Liver (tissue), 9 donors: ENCODE results near the gene GHR. TPM values are rescaled to one million over a fixed set of nuclear protein-coding genes. Genes with fewer than 3 reads are reported as not detected.

Source experiments
- DNase-seq: peaks from one replicate; pipeline ENCODE4 v3.0.0-alpha.2; 2017; ENCODE audit warnings: low spot score
- H3K27ac ChIP-seq, 2 donors: one replicate each; pipeline ENCODE4 v1.7.0; 2013; ENCODE audit warnings: inconsistent platforms in 2 of 2, low read length in 2 of 2, control low read depth in 1 of 2, low read depth in 1 of 2, mild to moderate bottlenecking in 1 of 2
- H3K27me3 ChIP-seq, 4 donors: one replicate each; pipeline versions ENCODE4 v1.6.1 to v1.7.0; 2013; ENCODE audit warnings: low read length in 3 of 4, inconsistent platforms in 1 of 4, mild to moderate bottlenecking in 1 of 4, moderate library complexity in 1 of 4; ENCODE audit not compliant: control insufficient read depth in 4 of 4, insufficient read depth in 4 of 4
- H3K36me3 ChIP-seq, 4 donors: one replicate each; pipeline versions ENCODE4 v1.6.1 to v1.7.0; 2013; ENCODE audit warnings: low read length in 3 of 4, mild to moderate bottlenecking in 3 of 4, low read depth in 1 of 4, moderate library complexity in 1 of 4; ENCODE audit not compliant: control insufficient read depth in 4 of 4, insufficient read depth in 3 of 4
- H3K4me1 ChIP-seq, 4 donors: one replicate each; pipeline versions ENCODE4 v1.6.1 to v1.7.0; 2013; ENCODE audit warnings: low read length in 3 of 4, mild to moderate bottlenecking in 3 of 4, moderate library complexity in 1 of 4; ENCODE audit not compliant: control insufficient read depth in 4 of 4, insufficient read depth in 4 of 4
- H3K4me3 ChIP-seq, 3 donors: one replicate each; pipeline versions ENCODE4 v1.6.1 to v1.7.0; 2013; ENCODE audit warnings: low read length in 3 of 3, control low read depth in 1 of 3, low read depth in 1 of 3, mild to moderate bottlenecking in 1 of 3
- H3K9ac ChIP-seq, 2 donors: one replicate each; pipeline ENCODE4 v1.7.0; 2013; ENCODE audit warnings: low read length in 2 of 2, mild to moderate bottlenecking in 2 of 2, moderate library complexity in 2 of 2, control low read depth in 1 of 2, low read depth in 1 of 2
- H3K9me3 ChIP-seq, 4 donors: one replicate each; pipeline versions ENCODE4 v1.6.1 to v1.7.0; 2013; ENCODE audit warnings: low read length in 3 of 4; ENCODE audit not compliant: control insufficient read depth in 4 of 4
- EGR1 ChIP-seq, 2 donors: IDR thresholded peaks; 2 replicates each; pipeline ENCODE4 v1.6.1; 2016 to 2018; ENCODE audit warnings: antibody characterized with exemption in 2 of 2, low read depth in 2 of 2
- FOXA1 ChIP-seq: IDR thresholded peaks from 2 replicates; pipeline ENCODE4 v1.6.1; 2016; ENCODE audit warnings: antibody characterized with exemption
- FOXA2 ChIP-seq: IDR thresholded peaks from 2 replicates; pipeline ENCODE4 v1.6.1; 2016; ENCODE audit warnings: antibody characterized with exemption
- GABPA ChIP-seq, 2 donors: IDR thresholded peaks in 1 of 2; conservative IDR thresholded peaks in 1 of 2; 2 replicates each; pipeline ENCODE4 v1.6.1; 2016; ENCODE audit warnings: antibody characterized with exemption in 2 of 2, mild to moderate bottlenecking in 1 of 2, moderate library complexity in 1 of 2
- HNF4A ChIP-seq, 2 donors: conservative IDR thresholded peaks; 2 replicates each; pipeline ENCODE4 v1.6.1; 2016; ENCODE audit warnings: antibody characterized with exemption in 2 of 2, mild to moderate bottlenecking in 2 of 2
- HNF4G ChIP-seq: IDR thresholded peaks from 2 replicates; pipeline ENCODE4 v1.6.1; 2016; ENCODE audit warnings: antibody characterized with exemption
- JUND ChIP-seq, 2 donors: IDR thresholded peaks; 2 replicates each; pipeline ENCODE4 v1.6.1; 2016; ENCODE audit warnings: antibody characterized with exemption in 2 of 2
- NR2F2 ChIP-seq: IDR thresholded peaks from 2 replicates; pipeline ENCODE4 v1.6.1; 2016; ENCODE audit warnings: antibody characterized with exemption
- RAD21 ChIP-seq, 2 donors: IDR thresholded peaks; 2 replicates each; pipeline ENCODE4 v1.6.1; 2016; ENCODE audit warnings: antibody characterized with exemption in 2 of 2, mild to moderate bottlenecking in 2 of 2
- RXRA ChIP-seq, 2 donors: IDR thresholded peaks; 2 replicates each; pipeline ENCODE4 v1.6.1; 2017 to 2018; ENCODE audit warnings: antibody characterized with exemption in 2 of 2, mild to moderate bottlenecking in 1 of 2
- SP1 ChIP-seq: IDR thresholded peaks from 2 replicates; pipeline ENCODE4 v1.6.1; 2018; ENCODE audit warnings: antibody characterized with exemption, mild to moderate bottlenecking
- TAF1 ChIP-seq: conservative IDR thresholded peaks from 2 replicates; pipeline ENCODE4 v1.6.1; 2016; ENCODE audit warnings: antibody characterized with exemption, mild to moderate bottlenecking
- YY1 ChIP-seq: IDR thresholded peaks from 2 replicates; pipeline ENCODE4 v1.6.1; 2016; ENCODE audit warnings: antibody characterized with exemption, mild to moderate bottlenecking
- WGBS: extraction: QIAGEN DNeasy Blood & Tissue Kit; methylation state at CpG from one replicate; pipeline ENCODE4 v1.1.7; 2013; 5-methylcytosine and 5-hydroxymethylcytosine counted together
- polyA plus RNA-seq, 2 donors: library from polyadenylated mRNA; stranded (reverse) in 1 of 2; unstranded in 1 of 2; fragments of 200-250 nt in 1 of 2; fragments of >200 nt in 1 of 2; fragmentation: Nextera tagmentation in 1 of 2; extraction: Ambion mirVana in 1 of 2; gene quantifications; one replicate each; pipeline versions ENCODE4 v1.2.1 to v1.2.3, GENCODE V29; 2013 to 2015
- total RNA-seq, 2 donors: library from RNA; depleted of rRNA; stranded (reverse); fragments of >200 nt; gene quantifications; one replicate each; pipeline ENCODE4 v1.2.3, GENCODE V29; 2014
- TF ChIP-seq, protein P1 (sequence below): IDR thresholded peaks from 2 replicates; pipeline ENCODE4 v1.6.1; 2016; ENCODE audit warnings: antibody characterized with exemption
- TF ChIP-seq, protein P2 (sequence below): IDR thresholded peaks from 2 replicates; pipeline ENCODE4 v1.6.1; 2016; ENCODE audit warnings: antibody characterized with exemption
- TF ChIP-seq, protein P3 (sequence below): fragments of 150-350 bp; IDR thresholded peaks from 2 replicates; pipeline ENCODE4 v1.5.1; 2017; ENCODE audit warnings: improper control_type of control experiment, low read depth, low read length; ENCODE audit not compliant: missing input control
- TF ChIP-seq, protein P4 (sequence below): IDR thresholded peaks from 2 replicates; pipeline ENCODE4 v1.6.1; 2016; ENCODE audit warnings: antibody characterized with exemption
- TF ChIP-seq, protein P5 (sequence below): IDR thresholded peaks from 2 replicates; pipeline ENCODE4 v1.6.1; 2016; ENCODE audit warnings: antibody characterized with exemption, mild to moderate bottlenecking
- donor health status: healthy.
- donor health status: healthy.
- donor health status: healthy.
- donor health status: healthy.
- donor health status: healthy.

The GHR gene
- total and polyA plus RNA-seq, 4 donors: 6.6 to 104 (median 20.9) TPM

DNA sequence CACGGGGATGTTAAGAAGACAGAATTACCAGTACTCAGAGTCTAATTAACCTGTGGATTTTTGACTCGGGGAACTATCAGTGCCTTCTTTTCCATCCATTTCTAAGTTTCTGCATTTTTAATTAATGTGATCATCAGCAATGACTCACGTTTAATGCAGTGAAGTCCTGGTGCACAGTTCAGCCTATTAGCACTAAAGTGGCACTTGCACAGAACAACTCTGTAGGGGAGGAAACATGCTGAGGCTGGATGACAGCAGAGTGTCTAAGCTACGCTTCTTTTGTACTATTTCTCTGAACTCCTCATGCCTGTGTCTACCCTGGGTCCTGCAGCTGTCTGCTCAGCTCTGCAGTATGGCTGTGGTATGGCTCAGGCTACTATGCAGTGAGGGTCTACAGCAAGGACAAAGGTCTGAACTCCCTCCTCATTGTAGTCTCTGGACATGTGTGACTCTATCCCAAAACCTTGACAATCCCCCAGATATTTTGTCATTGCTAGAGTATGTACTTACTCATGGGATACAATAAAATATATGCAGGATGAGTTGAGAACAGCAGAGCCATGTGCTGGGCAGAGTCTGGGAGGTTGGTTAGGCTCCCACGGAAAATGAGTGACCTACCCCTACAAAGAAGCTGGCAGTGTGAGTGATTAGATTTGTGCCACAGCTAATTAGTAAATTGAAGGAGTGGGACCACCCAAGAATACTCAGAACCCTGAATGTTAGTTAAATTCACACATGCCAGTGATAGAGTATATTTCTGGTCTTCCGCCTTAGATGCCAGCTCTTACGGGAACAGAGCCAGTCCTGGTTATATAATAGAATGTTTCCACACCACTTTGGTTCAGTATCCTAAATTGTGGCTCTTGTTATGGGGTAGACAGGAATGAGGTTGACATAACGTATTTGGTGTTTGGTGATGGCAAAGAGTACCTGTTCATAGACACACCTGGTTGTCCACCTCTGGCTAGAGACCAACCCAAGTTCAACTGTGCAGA is 148.0 kb downstream of the GHR start:
- H3K27ac ChIP-seq: peak overlapping the region; percentile 37 to 43
- H3K4me1 ChIP-seq: peaks cover 9 to 75% (median 68%) of the 10 kb centered on the region in 4 donors
- H3K9me3 ChIP-seq: no peaks in the 10 kb centered on the region
- DNase-seq: no peak
- TF ChIP-seq SP1 (no peak), YY1 (no peak), HNF4A (conservative IDR thresholded peaks at IDR 0.05) (peak in 1 of 2 donors; percentile 5)
- 60% methylated on average over 8 of the region's 8 CpGs for WGBS
- no peak overlapping the region for H3K9ac ChIP-seq
- no peak overlapping the region for H3K4me3 ChIP-seq
- no peaks in the 10 kb centered on the region for H3K27me3 ChIP-seq
- peaks cover 0 to 2% (median under 1%) of the 10 kb centered on the region in 4 donors for H3K36me3 ChIP-seq

DNA sequence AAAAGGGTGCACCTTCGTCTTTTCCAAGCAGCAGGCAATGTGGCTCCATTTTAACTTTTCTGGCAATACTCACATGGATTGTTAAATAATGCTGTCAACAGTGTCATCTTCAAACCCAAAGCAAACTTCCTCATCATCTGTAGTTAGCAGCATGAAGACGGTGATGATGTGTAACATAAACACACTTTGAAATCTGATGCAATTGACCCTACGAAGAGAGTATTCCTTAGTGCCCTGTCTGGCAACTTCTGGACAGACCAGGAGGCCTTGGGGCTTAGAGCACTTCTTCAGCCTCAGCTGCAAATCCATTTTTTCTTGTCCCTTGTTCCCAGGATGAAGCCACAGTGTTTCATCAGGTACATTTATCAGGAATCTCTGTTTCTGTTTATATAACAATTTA is 149.1 kb downstream of the GHR start:
- Histone ChIP-seq H3K4me3 (no peak overlapping the region), H3K4me1 (peaks cover 9 to 68% (median 62%) of the 10 kb centered on the region in 4 donors), H3K36me3 (peaks cover 0 to 2% (median 0%) of the 10 kb centered on the region in 4 donors), H3K9ac (no peak overlapping the region), H3K9me3 (no peaks in the 10 kb centered on the region), H3K27me3 (no peaks in the 10 kb centered on the region), H3K27ac (peak overlapping the region; percentile 65 to 73)
- DNase-seq: no peak
- no peak for TF ChIP-seq HNF4A (conservative IDR thresholded peaks at IDR 0.05)
- 62% methylated on average over 3 of the region's 3 CpGs for WGBS

DNA sequence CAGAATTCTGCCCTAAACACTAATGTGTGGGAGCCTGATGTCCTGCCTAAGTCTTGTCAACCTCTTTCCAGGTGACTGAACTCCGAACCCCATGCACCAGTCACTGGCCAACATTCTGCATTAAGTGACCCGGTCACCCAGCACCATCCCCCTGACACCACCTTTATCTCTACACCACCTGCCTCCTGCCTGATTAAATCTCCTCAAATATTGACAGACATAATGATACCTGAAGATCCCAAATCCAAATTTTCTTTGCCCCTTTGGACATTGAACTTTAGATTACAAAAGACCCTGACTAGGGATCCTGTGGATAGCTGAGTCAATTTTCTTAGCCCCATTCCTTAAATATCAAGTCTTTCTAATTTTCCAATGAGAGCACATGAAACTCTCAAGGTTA is 150.1 kb downstream of the GHR start:
- H3K27ac ChIP-seq: peak overlapping the region; percentile 65 to 73

More for the DNA sequence above, 150.1 kb downstream of the GHR start:
- no peaks in the 10 kb centered on the region for H3K9me3 ChIP-seq
- peaks cover 7 to 67% (median 54%) of the 10 kb centered on the region in 4 donors for H3K4me1 ChIP-seq
- no peaks in the 10 kb centered on the region for H3K27me3 ChIP-seq
- peaks cover 0 to 2% (median 0%) of the 10 kb centered on the region in 4 donors for H3K36me3 ChIP-seq
- WGBS: 33% methylated on average over 2 of the region's 2 CpGs
- no peak overlapping the region for H3K4me3 ChIP-seq
- H3K9ac ChIP-seq: no peak overlapping the region
- no peak for DNase-seq
- peak; percentile 26 for TF ChIP-seq NR2F2
- TF ChIP-seq SP1: peak; percentile 72
- TF ChIP-seq FOXA1: peak; percentile 45
- TF ChIP-seq HNF4G: peak; percentile 70
- peak in 1 of 2 donors; percentile 34 for TF ChIP-seq EGR1 (IDR thresholded peaks at IDR 0.05; ENCODE audit: low read depth in 2 of 2)
- TF ChIP-seq, protein P1, sequence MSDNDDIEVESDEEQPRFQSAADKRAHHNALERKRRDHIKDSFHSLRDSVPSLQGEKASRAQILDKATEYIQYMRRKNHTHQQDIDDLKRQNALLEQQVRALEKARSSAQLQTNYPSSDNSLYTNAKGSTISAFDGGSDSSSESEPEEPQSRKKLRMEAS: no peak
- TF ChIP-seq, protein P2, sequence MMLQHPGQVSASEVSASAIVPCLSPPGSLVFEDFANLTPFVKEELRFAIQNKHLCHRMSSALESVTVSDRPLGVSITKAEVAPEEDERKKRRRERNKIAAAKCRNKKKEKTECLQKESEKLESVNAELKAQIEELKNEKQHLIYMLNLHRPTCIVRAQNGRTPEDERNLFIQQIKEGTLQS: no peak
- TF ChIP-seq RXRA (IDR thresholded peaks at IDR 0.05): peak; percentile 97
- TF ChIP-seq JUND (IDR thresholded peaks at IDR 0.05): peak in 1 of 2 donors; percentile 77
- TF ChIP-seq, protein P3, sequence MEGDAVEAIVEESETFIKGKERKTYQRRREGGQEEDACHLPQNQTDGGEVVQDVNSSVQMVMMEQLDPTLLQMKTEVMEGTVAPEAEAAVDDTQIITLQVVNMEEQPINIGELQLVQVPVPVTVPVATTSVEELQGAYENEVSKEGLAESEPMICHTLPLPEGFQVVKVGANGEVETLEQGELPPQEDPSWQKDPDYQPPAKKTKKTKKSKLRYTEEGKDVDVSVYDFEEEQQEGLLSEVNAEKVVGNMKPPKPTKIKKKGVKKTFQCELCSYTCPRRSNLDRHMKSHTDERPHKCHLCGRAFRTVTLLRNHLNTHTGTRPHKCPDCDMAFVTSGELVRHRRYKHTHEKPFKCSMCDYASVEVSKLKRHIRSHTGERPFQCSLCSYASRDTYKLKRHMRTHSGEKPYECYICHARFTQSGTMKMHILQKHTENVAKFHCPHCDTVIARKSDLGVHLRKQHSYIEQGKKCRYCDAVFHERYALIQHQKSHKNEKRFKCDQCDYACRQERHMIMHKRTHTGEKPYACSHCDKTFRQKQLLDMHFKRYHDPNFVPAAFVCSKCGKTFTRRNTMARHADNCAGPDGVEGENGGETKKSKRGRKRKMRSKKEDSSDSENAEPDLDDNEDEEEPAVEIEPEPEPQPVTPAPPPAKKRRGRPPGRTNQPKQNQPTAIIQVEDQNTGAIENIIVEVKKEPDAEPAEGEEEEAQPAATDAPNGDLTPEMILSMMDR: no peak
- TF ChIP-seq YY1: peak; percentile 18
- peak; percentile 48 to 49 for TF ChIP-seq RAD21 (IDR thresholded peaks at IDR 0.05)
- TF ChIP-seq FOXA2: peak; percentile 60
- TF ChIP-seq HNF4A (conservative IDR thresholded peaks at IDR 0.05): peak; percentile 91 to 92
- TF ChIP-seq, protein P4, sequence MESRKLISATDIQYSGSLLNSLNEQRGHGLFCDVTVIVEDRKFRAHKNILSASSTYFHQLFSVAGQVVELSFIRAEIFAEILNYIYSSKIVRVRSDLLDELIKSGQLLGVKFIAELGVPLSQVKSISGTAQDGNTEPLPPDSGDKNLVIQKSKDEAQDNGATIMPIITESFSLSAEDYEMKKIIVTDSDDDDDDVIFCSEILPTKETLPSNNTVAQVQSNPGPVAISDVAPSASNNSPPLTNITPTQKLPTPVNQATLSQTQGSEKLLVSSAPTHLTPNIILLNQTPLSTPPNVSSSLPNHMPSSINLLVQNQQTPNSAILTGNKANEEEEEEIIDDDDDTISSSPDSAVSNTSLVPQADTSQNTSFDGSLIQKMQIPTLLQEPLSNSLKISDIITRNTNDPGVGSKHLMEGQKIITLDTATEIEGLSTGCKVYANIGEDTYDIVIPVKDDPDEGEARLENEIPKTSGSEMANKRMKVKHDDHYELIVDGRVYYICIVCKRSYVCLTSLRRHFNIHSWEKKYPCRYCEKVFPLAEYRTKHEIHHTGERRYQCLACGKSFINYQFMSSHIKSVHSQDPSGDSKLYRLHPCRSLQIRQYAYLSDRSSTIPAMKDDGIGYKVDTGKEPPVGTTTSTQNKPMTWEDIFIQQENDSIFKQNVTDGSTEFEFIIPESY: peak; percentile 72
- TF ChIP-seq GABPA (IDR thresholded peaks at IDR 0.05 in 1 of 2, conservative IDR thresholded peaks at IDR 0.05 in 1 of 2): no peak
- TF ChIP-seq TAF1: no peak
- TF ChIP-seq, protein P5, sequence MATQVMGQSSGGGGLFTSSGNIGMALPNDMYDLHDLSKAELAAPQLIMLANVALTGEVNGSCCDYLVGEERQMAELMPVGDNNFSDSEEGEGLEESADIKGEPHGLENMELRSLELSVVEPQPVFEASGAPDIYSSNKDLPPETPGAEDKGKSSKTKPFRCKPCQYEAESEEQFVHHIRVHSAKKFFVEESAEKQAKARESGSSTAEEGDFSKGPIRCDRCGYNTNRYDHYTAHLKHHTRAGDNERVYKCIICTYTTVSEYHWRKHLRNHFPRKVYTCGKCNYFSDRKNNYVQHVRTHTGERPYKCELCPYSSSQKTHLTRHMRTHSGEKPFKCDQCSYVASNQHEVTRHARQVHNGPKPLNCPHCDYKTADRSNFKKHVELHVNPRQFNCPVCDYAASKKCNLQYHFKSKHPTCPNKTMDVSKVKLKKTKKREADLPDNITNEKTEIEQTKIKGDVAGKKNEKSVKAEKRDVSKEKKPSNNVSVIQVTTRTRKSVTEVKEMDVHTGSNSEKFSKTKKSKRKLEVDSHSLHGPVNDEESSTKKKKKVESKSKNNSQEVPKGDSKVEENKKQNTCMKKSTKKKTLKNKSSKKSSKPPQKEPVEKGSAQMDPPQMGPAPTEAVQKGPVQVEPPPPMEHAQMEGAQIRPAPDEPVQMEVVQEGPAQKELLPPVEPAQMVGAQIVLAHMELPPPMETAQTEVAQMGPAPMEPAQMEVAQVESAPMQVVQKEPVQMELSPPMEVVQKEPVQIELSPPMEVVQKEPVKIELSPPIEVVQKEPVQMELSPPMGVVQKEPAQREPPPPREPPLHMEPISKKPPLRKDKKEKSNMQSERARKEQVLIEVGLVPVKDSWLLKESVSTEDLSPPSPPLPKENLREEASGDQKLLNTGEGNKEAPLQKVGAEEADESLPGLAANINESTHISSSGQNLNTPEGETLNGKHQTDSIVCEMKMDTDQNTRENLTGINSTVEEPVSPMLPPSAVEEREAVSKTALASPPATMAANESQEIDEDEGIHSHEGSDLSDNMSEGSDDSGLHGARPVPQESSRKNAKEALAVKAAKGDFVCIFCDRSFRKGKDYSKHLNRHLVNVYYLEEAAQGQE: peak; percentile 37
